ENCODE measurements around the gene CTDSPL2.

Gene CTDSPL2

DNA sequence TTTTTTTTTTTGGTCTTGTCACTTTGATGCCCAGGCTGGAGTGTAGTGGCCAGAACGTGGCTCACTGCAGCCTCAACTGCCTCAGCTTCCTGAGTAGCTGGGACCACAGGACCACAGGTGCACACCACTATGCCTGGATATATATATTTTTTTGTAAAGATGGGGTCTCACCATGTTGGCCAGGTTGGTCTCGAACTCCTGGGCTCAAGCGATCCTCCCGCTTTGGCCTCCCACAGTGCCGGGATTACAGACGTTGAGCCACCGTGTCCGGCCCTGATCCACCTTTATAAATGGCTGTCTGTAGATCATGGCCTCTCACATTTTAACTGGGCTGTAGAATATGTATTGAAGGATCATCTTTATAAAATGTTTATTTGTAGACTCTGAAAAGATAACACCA lies 107.7 kb downstream of the CTDSPL2 start:
- H3K4me1 ChIP-seq: no peaks in the 10 kb centered on the region

GRCh38 chr15:44535523-44536301 lies 108.3 kb downstream of the CTDSPL2 start:
- Histone ChIP-seq H3K9me3 (ENCODE audit: control insufficient read depth, low read length) (no peaks in the 10 kb centered on the region), H3K36me3 (ENCODE audit: control insufficient read depth, insufficient read depth, low read length) (no peaks in the 10 kb centered on the region), H3K4me1 (no peaks in the 10 kb centered on the region), H3K4me2 (ENCODE audit: low read length) (peak overlapping the region; percentile 97), H3K4me3 (ENCODE audit: low read depth, low read length) (peak overlapping the region; percentile 86), H3K27me3 (ENCODE audit: control insufficient read depth, insufficient read depth, low read length) (no peaks in the 10 kb centered on the region), H3K27ac (peak overlapping the region; percentile 84), H3K9ac (no peak overlapping the region), H2AFZ (peak overlapping the region; percentile 74), H3K79me2 (peaks cover 2% of the 10 kb centered on the region)
- TF ChIP-seq CTCF (IDR thresholded peaks at IDR 0.05): no peak

More for the DNA sequence above, 107.7 kb downstream of the CTDSPL2 start:
- no peak for TF ChIP-seq CTCF (IDR thresholded peaks at IDR 0.05)
- no peaks in the 10 kb centered on the region for H3K79me2 ChIP-seq
- no peaks in the 10 kb centered on the region for H3K27me3 ChIP-seq (ENCODE audit: control insufficient read depth, insufficient read depth, low read length)
- H3K27ac ChIP-seq: no peak overlapping the region
- no peak overlapping the region for H2AFZ ChIP-seq
- H3K4me2 ChIP-seq (ENCODE audit: low read length): no peak overlapping the region
- no peak overlapping the region for H3K9ac ChIP-seq
- H3K9me3 ChIP-seq (ENCODE audit: control insufficient read depth, low read length): no peaks in the 10 kb centered on the region
- no peaks in the 10 kb centered on the region for H3K36me3 ChIP-seq (ENCODE audit: control insufficient read depth, insufficient read depth, low read length)
- no peak overlapping the region for H3K4me3 ChIP-seq (ENCODE audit: low read depth, low read length)

- Histone ChIP-seq H3K79me2 (peaks cover 8% of the 10 kb centered on the region), H3K9ac (no peak overlapping the region), H3K27ac (peak overlapping the region; percentile 84), H3K27me3 (ENCODE audit: control insufficient read depth, insufficient read depth, low read length) (no peaks in the 10 kb centered on the region), H2AFZ (peak overlapping the region; percentile 74), H3K4me3 (ENCODE audit: low read depth, low read length) (peak overlapping the region; percentile 86), H3K9me3 (ENCODE audit: control insufficient read depth, low read length) (no peaks in the 10 kb centered on the region), H3K36me3 (ENCODE audit: control insufficient read depth, insufficient read depth, low read length) (no peaks in the 10 kb centered on the region), H3K4me1 (no peaks in the 10 kb centered on the region), H3K4me2 (ENCODE audit: low read length) (peak overlapping the region; percentile 97)
- peak; percentile 34 for TF ChIP-seq CTCF (IDR thresholded peaks at IDR 0.05)
Observed at GRCh38 chr15:44536302-44536961, 109.0 kb downstream of the CTDSPL2 start.

DNA sequence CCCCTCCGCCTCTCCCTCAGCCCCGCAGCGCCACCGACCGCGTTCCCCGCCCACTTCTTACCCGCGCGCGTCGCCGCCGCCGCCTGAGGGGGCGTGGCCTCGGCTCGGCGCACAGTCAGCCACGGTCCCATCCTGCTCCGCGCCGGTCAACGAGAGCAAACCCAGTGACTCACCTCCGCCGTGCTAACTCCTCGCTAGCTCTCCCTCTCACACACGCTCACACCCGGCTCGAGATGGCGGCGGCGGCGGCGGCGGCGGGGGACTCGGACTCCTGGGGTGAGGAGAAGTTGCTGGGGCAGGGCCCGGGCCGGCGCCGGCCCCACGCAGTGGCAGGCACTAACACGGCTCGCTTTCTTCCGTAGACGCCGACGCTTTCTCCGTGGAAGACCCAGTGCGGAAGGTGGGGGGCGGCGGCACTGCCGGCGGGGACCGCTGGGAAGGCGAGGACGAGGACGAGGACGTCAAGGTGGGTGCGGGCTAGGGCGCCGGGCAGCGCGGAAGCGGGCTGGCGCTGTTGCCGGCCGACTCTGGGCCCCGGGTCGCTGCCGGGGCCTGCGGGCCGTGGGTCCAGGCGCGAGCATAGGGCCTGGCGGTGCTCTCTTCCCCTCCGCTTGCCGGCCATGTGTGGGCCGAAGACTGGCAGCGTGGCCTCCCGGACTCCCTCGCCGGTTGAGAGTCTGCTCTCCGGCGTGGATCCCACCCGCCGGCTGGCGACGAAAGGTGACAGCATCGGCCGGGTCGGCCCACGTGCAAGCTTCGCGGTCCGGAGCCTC lies 109.7 kb downstream of the CTDSPL2 start, which contains the start of gene EIF3J:
EIF3J (plus strand) TSS at position 186 of the 773 bp plus-strand sequence; CDS start at position 234, 48 bp downstream.
- no peaks in the 10 kb centered on the region for H3K27me3 ChIP-seq (ENCODE audit: control insufficient read depth, insufficient read depth, low read length)
- H3K4me1 ChIP-seq: no peaks in the 10 kb centered on the region

More for the DNA sequence above, 109.7 kb downstream of the CTDSPL2 start, which contains the start of gene EIF3J:
- H3K4me2 ChIP-seq (ENCODE audit: low read length): peak within 1 kb of the TSS; percentile 97
- H3K79me2 ChIP-seq: peaks cover 8% of the 10 kb centered on the region
- H3K36me3 ChIP-seq (ENCODE audit: control insufficient read depth, insufficient read depth, low read length): no peaks in the 10 kb centered on the region
- H3K27ac ChIP-seq: peak within 1 kb of the TSS; percentile 84
- H2AFZ ChIP-seq: peak within 1 kb of the TSS; percentile 90
- H3K9me3 ChIP-seq (ENCODE audit: control insufficient read depth, low read length): no peaks in the 10 kb centered on the region
- no peak for TF ChIP-seq CTCF (IDR thresholded peaks at IDR 0.05)
- H3K4me3 ChIP-seq (ENCODE audit: low read depth, low read length): peak within 1 kb of the TSS; percentile 88
- H3K9ac ChIP-seq: peak within 1 kb of the TSS; percentile 72
